Adrenal gland (tissue), 5 donors: ENCODE measurements around the gene ARHGEF37.

ENCODE experiments used
- POLR2A ChIP-seq, 2 donors: fragments of 450-650 bp; IDR thresholded peaks; one replicate each; pipeline ENCODE4 v1.6.1; 2017; ENCODE audit warnings: antibody characterized with exemption in 2 of 2, mild to moderate bottlenecking in 2 of 2, moderate library complexity in 1 of 2
- TF ChIP-seq, protein P1 (sequence below), 6 experiments: fragments of 450-650 bp in 4 of 6; fragments of 200-600 bp in 2 of 6; sonication (generic) in 1 of 6; IDR thresholded peaks; 1 replicate in 5 of 6; 2 replicates in 1 of 6; pipeline versions ENCODE4 v1.5.1 to v1.8.0; 2016 to 2021; ENCODE audit warnings: antibody characterized with exemption in 6 of 6, mild to moderate bottlenecking in 2 of 6, moderate library complexity in 1 of 6
- donor health status: DM: no; HTN: no; CAD: no.

GRCh38 chr5:149559706-149560105 lies 21.6 kb upstream of the ARHGEF37 start:
- no peak for TF ChIP-seq POLR2A (IDR thresholded peaks at IDR 0.05)
- TF ChIP-seq, protein P1, sequence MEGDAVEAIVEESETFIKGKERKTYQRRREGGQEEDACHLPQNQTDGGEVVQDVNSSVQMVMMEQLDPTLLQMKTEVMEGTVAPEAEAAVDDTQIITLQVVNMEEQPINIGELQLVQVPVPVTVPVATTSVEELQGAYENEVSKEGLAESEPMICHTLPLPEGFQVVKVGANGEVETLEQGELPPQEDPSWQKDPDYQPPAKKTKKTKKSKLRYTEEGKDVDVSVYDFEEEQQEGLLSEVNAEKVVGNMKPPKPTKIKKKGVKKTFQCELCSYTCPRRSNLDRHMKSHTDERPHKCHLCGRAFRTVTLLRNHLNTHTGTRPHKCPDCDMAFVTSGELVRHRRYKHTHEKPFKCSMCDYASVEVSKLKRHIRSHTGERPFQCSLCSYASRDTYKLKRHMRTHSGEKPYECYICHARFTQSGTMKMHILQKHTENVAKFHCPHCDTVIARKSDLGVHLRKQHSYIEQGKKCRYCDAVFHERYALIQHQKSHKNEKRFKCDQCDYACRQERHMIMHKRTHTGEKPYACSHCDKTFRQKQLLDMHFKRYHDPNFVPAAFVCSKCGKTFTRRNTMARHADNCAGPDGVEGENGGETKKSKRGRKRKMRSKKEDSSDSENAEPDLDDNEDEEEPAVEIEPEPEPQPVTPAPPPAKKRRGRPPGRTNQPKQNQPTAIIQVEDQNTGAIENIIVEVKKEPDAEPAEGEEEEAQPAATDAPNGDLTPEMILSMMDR (IDR thresholded peaks at IDR 0.05), result no peak
